Activated T-cell treated with anti-CD3 and anti-CD28 coated beads, Interleukin-2, amount 50 U/mL, for 24 hours (primary cell): Measurements from ENCODE around the gene PSMD12.

ENCODE experiments used
- DNase-seq: peaks from one replicate; pipeline ENCODE4 v3.0.0-alpha.2; 2020
- H3K27ac Mint-ChIP-seq: 2 replicates; pipeline ENCODE4 v1.8.0; 2020; ENCODE audit warnings: mild to moderate bottlenecking, mixed read lengths
- H3K27me3 Mint-ChIP-seq: 2 replicates; pipeline ENCODE4 v1.8.0; 2020; ENCODE audit warnings: mixed read lengths
- H3K36me3 Mint-ChIP-seq: 2 replicates; pipeline ENCODE4 v1.8.0; 2020; ENCODE audit warnings: low read depth, mixed read lengths
- H3K4me1 Mint-ChIP-seq: 2 replicates; pipeline ENCODE4 v1.8.0; 2020; ENCODE audit warnings: low read depth, mixed read lengths
- H3K4me3 Mint-ChIP-seq: 2 replicates; pipeline ENCODE4 v1.8.0; 2020; ENCODE audit warnings: mild to moderate bottlenecking, moderate library complexity, mixed read lengths
- H3K9me3 Mint-ChIP-seq: 2 replicates; pipeline ENCODE4 v1.8.0; 2020; ENCODE audit warnings: mixed read lengths

Gene PSMD12

GRCh38 chr17:67289181-67289876, 77.0 kb downstream of the PSMD12 start:
- Mint-ChIP-seq H3K4me1 (no peaks in the 10 kb centered on the region), H3K4me3 (no peak overlapping the region), H3K9me3 (no peaks in the 10 kb centered on the region), H3K27ac (no peak overlapping the region), H3K27me3 (no peaks in the 10 kb centered on the region), H3K36me3 (no peaks in the 10 kb centered on the region)
- DNase-seq = no peak
